ENCODE data around the gene TESK2.

DNA sequence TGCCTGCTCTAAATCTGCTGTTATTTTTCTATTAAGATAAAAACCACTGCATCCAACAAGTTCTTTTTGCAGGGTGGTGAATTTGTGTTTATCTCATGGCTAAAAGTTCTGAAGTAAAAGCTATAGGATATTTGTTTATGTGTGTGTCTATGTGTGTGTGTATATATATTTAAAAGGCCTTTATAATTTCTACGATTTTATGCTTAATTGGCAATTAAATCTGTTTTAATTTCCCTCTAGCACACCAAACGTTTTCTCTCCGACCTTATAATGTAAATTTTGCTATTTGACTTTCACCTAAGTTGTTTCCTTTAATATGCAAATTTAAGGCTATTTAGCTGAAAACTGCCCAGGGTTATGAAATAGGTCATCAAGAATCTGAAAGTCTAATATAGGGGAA lies 184.1 kb downstream of the TESK2 start:
- no peak for TF ChIP-seq CTCF (conservative IDR thresholded peaks at IDR 0.05)
- no peak for TF ChIP-seq EZH2 (IDR thresholded peaks at IDR 0.05; ENCODE audit: low read depth)

All from PC-9 (cell line).